GM18499 (cell line): ENCODE data around the gene ABHD16A.

ENCODE experiments used
- ATAC-seq: cut with Tn5 transposase; IDR thresholded peaks from one replicate; pipeline ENCODE4 v1.9.1; 2021; ENCODE audit warnings: moderate number of reproducible peaks; ENCODE audit not compliant: insufficient read depth, unreplicated experiment

ABHD16A gene

DNA sequence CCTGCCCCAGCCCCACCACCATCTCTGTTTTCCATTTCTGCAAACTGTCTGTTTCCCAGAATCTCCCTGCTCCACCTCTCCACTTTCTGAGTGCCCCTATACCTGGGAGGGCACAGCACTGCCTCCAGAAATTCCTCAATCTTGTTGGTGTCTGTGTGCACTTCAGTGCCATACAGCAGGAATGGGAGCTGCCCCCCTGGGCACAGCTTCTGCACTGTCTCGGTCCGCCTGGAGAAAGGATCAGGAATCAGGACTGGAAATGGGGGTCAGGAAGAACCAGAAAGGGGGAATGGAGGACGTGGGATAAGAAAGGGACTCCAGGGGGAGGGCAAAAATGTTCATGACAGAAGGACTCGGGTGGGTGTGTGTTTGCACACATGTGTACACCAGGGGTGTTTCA lies 30.6 kb upstream of the ABHD16A start:
- no peak for ATAC-seq

DNA sequence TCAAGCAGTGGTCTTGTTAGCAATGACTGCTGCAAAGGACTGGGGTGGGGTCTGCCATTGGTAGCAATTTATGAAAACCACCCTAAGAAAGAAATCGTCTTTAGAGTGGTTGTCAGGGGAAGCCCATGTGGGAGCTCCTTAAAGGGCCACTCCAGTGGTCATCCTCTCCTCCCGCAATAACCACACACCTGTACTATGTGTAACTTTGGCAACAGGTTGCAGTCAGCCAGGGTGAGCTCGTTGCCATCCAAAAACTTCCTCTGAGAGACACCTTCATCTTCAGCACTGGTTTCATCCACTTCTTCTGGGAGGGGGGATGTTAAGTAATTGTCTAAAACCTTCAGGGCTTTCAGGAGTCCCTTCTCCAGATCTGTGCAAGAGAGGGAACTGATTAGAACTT lies 28.9 kb upstream of the ABHD16A start:
- ATAC-seq: no peak

DNA sequence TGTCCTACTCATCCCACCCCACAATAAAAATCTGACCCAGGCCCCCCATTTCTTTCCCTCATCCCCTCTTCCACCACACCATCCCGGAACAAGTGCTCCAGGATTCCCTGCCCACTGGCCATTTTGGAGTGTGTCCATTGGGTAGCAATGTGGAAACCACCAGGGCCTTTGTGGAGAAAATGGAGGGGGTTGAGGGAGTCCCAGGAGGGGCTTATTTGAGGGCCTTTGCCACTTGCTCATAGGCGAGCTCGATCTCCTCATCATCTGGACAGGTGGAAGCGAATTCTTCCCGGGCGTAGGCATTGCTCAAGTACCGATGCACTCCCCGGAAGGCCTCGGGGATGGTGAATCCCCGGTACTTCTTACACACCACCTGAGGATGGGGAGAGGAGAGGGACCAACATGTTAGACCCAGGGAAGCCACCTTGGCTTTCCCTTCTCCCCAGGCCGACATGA lies 27.5 kb upstream of the ABHD16A start:
- ATAC-seq: no peak

DNA sequence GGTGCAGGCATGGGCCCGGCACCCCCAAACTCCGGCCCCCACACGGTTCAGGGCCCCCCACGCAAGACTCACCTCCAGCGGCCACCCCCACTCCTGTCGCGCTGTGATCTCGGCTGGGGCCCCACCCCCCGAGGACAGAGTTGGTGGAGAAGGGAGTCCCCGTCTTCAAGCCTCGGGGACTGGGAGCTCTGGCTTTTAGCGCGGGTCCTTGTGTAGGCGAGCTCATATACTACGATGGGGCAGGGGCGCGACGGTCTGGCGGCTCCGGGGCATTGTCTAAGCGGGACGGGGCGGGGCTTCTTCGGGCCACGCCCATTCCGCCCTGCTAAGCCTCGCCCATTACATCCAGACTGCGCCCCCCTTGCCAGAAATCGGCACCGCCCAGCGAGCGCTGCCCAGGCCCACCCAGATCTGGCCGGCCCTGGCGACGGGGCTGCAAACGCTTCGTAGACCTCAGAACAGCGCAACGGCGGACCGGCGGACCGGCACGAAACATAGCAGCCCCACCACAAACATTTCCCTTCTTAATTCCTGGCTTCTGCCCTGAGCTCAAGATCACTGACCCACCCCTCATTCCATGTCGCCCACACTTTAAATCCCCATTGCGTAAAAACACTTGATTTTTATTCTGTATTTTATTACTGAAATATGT lies 27.0 kb upstream of the ABHD16A start:
- ATAC-seq: no peak

DNA sequence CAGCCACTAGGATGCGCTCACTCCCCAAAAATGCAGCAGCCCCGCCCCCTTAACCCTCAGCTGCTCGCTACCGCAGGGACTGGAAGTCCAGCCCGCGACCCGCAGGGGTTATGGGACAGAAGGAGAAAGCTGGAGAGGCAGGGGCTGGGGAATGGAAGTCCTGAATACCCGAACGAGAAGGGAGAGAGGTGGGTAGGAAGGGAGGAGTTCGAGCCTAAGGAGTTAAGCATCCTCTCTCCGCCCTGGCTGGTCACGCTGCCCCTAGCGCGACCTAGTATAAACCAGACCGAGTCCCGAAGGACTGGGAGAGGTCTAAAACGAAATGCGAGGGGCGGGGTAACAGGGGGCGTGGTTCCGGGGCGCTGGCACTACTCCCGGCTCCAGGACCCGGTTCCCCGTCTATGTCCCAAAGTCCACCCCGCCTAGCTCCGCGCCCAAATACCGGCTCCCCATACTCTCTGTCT lies 26.4 kb upstream of the ABHD16A start:
- no peak for ATAC-seq

DNA sequence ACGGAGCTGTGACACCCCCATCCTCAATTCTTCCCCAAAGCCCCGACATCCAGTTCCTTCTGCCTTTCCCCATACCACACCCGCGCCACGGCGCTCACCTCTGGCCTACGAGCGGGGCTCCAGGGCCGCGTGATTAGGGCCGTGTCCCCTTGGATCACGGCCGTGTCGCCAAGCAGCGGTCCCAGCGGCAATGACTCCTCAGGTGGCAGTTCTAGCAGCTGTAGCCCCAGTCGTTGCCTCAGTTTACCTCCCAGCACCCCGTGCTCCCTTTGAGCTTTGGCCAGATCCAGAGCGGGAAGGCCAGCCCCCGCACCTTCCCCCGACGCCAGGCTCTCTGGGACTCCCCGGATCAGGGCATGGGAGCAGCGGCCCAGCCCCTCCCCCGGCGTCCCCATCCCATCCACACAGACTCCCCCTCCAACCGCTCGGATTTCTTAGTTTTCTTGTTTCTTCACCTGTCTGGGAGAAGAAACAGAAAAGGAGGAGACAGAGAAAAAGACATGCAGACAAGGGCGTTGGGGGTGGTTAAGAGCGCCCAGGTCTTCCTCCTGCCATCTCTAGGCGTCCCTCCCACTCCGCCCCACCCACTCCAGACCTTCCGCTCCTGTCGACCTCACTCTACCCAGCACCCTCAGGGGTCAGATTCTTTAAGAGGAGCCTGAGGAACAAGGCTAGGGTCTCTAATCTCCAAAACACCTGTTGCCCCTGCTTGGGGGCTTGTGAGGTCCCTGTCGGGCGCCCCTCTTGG lies 25.8 kb upstream of the ABHD16A start, which contains the start of gene DDAH2:
Gene DDAH2, minus strand, starts transcription at position 533 of the 748 bp plus-strand sequence. Its CDS starts 138 bp downstream, at position 395.
- no peak for ATAC-seq

DNA sequence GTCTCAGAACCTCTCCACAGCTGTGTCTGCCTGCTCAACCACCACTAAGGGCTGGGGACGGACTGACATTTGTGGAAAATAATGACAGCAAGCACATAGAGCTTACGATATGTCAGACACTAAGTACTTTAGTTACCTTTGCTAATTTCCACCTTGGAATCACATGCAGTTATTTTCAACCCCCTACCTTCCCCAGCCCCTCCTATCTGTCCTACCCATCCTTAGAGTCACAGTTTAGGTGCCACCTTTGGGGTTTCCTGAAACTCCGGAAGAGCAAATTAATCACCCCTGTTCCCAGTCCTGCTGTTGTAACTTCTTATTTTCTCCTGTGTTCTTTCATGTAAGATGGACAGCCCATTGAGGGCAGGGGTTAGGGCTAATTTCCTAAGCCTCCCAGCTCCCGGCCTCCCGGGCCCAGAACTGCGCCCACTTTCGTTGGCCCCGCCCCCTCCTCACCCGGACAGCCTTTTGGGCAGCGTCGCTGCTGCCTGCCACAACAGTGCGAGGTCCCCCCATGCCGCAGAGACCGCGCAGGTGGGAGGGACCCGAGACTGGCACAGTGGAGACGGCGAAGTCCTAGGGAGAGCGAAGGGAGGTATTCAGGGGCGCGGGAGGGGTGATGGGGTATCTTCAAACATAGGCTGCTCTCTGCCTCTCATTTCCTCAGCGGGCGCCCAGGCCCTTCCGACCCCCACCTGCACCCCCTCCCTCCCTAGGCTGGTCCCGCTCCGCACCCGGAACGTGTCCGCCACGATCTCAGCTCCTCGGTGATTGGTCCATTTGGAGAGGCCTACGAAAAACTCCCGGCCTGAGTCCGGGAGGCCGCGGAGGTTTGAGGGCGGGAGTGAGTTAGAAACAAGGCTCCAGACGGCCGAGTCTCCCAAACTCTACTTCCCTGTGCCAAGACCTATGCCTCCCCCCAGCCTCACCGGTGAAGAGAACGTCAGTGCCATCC lies 24.9 kb upstream of the ABHD16A start:
- no peak for ATAC-seq

DNA sequence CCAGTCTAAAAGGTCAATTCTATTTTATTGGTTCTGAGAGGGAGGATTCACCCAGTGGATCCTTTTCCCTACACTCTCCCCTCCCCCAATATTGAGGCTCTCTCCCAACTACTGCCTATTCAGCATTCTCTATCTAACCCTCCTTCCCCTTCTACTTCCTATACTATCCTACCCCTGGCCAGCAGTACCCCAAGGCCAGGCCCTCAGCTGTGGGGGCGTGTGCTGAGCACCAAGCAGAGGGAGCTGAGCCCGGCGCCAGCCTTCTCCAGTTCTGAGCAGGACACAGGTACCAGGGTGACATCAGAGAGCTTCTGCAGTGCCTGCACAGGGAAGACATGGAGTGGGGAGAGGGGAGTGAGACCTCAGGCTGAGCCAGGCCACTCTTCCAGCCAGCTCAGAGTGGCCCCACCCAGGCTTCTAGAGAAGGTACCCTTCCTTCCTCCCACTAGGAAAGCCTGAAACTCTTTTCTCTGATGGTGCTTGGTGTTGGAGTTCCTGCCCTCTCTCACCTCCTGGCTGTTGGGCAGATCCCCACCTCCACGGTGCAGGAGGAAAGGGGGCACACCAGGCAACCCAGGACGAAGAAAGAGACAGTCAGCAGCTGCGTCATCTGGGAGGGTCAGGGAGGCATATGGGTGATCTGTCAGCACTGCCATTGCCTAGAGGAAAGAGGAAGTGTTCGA lies 24.1 kb upstream of the ABHD16A start:
- ATAC-seq: no peak

DNA sequence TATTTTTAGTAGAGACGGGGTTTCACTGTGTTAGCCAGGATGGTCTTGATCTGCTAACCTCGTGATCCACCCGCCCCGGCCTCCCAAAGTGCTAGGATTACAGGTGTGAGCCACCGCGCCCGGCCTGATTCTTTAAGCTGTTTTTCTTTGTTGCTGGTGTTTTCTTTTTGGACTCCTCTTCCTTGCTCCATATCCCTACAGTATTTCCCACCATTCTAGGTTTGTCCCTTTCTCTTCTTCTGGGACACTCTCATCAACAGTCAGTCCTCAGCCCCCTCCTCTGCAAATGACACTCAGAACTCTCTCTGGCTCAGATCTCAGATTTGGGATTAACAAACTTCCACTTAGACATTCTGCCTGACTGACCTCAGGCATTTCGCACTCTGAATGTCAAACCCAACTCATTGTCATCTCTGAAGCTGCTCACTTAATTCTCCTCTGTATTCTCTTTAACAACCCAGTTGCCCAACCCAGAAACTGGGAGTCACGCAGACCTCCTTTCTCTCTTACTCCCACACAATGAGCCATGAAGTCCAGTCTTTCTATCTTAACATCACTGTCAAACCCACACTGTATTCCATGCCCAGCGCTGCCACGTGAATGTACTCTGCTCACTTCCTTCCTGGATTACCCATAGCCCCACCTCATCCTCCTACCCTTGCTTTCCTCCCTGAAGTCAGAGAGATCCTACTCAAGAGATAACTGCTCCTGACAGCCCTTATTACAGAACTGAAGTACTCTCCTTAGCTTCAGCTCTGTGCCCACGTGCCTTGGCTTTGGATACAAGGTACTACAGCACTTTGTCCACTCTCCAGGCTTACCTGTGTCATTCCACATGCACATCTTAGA lies 22.6 kb upstream of the ABHD16A start:
- no peak for ATAC-seq

DNA sequence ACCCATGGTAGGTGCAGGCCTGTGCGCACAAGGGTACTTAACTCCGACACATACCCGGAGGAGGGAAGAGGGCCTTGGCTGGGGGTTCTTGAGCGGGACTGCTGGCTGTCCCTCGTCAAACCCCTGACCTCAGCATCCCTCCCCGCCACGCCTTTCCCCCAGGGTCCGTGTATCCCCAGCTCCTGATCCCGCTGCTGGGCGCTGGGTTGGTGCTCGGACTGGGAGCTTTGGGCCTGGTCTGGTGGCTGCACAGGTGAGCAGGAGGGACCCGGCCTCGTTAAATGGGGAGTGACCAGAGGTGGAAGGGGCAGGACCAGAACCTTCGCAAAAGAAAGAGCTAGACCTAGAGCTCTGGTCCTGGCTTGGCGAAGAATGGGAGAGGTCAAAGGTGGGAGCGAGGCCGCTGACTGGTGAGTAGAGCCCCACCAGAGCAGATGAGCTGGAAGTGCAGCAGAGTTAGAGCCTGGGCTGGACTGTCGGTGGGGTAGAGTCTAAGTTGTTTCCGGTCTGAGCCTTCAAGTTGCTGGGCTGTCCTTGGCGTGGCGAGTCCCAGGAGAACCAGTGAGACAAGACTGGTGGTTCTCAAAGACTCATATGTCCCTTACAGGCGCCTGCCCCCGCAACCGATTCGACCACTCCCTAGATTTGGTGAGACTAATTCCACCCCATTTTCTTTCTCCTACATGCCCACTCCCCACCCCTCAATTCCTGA lies 21.0 kb upstream of the ABHD16A start:
- ATAC-seq: no peak

DNA sequence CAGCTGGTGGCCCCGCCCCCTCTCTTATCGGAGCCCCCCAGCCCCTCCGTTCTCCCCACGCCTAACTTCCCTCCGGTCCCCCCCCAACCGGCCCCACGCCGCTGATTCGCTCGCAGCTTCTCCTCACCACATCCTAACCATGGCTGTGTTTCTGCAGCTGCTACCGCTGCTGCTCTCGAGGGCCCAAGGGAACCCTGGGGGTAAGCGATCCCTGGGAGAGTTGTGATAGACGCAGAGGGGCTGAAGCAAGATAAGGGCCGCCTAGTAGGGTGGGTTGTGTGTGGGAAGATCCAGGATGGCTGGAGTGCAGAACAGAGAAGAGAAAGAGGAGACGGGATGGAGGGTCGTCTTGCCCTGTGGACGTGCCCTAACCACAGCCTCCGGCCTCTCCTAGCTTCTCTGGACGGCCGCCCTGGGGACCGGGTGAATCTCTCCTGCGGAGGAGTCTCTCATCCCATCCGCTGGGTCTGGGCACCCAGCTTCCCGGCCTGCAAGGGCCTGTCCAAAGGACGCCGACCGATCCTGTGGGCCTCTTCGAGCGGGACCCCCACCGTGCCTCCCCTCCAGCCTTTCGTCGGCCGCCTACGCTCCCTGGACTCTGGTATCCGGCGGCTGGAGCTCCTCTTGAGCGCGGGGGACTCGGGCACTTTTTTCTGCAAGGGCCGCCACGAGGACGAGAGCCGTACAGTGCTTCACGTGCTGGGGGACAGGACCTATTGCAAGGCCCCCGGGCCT lies 20.3 kb upstream of the ABHD16A start, which contains the start of gene MPIG6B:
Gene MPIG6B, plus strand, starts transcription at position 129 of the 735 bp plus-strand sequence. Its CDS starts 11 bp downstream, at position 140.
- no peak for ATAC-seq

DNA sequence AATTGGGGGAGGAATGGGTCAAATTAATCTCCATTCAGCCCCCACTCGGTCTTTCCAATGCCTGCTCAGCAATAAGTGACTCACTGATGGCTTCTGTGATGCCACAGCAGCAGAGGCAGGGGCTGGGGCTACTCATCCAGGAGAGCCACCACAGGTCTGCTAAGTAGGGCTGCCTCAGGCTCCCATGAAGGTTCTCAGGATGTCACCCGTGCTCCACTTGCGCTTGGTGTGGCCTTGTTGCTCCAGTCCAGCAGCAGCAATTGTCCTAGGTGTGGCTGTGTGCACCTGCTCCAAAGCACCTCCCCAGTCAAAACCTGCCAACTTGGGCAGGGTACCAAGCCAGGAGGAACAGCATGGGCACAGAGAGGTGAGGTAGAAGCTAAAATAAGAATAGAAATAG lies 19.0 kb upstream of the ABHD16A start:
- ATAC-seq: no peak

DNA sequence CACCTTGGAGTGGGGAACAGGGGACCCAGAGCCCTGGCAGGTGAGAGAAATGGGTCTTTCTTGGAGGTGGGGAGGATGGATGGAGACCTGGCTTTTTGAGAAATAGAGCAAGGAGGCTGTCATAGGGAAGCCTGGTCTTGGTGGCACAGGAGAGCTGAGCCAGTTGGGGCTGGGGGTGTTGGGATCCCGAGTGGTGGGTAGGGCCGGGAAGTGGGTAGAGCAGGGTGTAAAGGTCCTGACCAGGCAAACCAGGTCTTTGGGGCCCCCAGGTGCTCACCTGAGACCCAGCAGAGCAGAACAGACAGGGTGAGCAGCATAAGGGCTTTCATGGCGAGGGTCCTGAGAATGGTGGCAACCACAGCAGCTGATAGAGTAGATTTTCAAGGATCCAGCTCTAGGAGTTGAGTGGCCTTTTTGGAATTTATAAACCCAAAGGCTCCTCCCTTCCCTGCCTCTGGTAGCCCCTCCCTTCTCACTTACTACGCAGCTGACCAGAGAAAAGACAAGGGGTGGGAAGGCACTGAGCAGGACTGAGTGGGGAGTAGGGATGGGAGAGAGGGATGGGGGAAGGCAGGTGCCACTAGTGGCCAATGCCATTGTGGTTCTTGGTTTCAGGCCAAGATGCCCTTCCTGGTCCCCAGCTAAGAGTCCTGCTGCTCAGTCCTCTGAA lies 18.4 kb upstream of the ABHD16A start, which contains the start of gene LY6G6C:
Gene LY6G6C, minus strand, starts transcription at position 396 of the 670 bp plus-strand sequence. Its CDS starts 67 bp downstream, at position 329.
- ATAC-seq: no peak

DNA sequence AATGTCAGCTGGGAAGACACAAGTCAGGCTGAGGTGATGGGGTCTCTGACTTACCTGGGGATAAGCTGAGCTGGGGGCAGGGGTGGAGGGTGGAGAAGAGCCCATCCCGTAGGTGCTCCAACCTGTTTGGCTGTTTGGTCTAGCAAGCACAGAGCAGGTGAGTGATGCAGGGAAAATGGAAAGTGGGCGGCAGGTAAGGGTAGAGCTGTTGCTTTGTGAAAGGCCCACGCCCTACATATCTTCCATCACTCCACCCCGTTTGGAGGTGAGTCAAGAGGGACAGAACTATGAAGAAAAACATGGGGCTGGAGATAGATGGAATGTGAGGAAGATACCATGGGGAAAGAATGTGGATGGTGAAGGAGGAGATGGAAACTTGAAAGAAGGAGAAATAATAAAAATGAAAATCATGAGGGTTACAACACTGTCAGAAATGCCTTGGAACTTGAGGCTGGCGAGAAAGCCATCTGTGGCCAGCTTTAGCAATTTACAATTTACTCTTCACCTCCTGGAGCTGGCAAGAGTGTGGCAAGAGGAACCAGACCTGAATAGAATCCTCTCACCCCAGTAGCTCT lies 17.2 kb upstream of the ABHD16A start:
- ATAC-seq: no peak

DNA sequence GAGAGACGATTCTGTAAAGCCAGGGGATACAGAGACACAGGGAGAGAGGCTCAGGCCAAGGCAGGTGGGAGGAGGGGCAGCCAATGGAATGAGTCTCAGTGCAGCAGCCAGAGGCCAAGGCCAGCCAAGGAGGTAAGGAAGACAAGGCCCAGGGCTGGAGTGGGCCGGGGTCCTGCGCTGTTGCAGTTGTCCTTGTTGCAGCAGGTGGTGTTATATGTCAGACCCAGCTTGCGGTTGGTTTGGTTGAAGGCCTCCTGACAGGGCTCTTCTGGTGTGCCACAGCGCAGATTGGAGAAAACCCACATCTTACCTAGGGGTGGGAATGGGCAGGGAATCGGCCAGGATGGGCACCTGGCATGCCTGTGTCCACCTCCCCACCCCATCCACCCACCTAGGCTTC lies 15.9 kb upstream of the ABHD16A start:
- no peak for ATAC-seq

DNA sequence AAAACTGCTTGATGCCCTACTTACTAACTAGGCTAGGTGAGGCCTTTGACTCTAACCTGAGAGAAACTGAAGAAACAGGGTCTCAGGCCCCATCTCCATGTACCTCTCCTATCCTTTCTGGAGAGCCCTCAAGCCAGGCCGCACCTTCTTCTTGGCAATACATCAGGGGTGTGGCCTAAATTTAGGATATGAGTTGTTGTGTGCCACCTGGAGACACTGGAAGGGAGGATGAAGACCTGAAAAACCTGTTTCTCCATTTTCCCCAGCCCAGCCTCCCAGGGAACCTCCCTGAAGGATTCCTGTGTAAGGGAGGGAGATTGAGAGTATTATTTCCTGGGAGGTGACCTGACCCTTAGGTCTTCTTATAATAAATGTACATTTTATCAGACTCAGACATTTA lies 15.1 kb upstream of the ABHD16A start:
- ATAC-seq: no peak
